WTC11 (cell line): ENCODE measurements around the gene ZNF385A. TPM values are rescaled to one million over a fixed set of nuclear protein-coding genes. Genes with fewer than 3 reads are reported as not detected.

Experiments used
- ATAC-seq: fragments of 200-7000 bp; cut with Tn5 transposase; 2 replicates; pipeline ENCODE4 v1.10.0; 2021; ENCODE audit warnings: mild to moderate bottlenecking, moderate library complexity
- CTCF ChIA-PET: fragments of 300-600 bp; sonication (Branson Sonifier 250); formaldehyde crosslinking; loops from one replicate; lab custom pipeline; 2021; ENCODE audit warnings: antibody characterized with exemption; lab: Charles Lee
- POLR2A ChIA-PET: fragments of 350-600 bp; sonication (Branson Sonifier 250); formaldehyde crosslinking; loops from one replicate; lab custom pipeline; 2021; ENCODE audit warnings: antibody characterized with exemption; lab: Charles Lee
- DNase-seq: peaks from one replicate; pipeline ENCODE4 v3.0.0; 2021; ENCODE audit warnings: low spot score
- H3K27ac Mint-ChIP-seq: 2 replicates; pipeline ENCODE4 v1.8.0; 2021; ENCODE audit warnings: mixed read lengths
- H3K27me3 Mint-ChIP-seq: 2 replicates; pipeline ENCODE4 v1.8.0; 2021; ENCODE audit warnings: low read depth, mild to moderate bottlenecking, moderate library complexity, mixed read lengths
- H3K36me3 Mint-ChIP-seq: 2 replicates; pipeline ENCODE4 v1.8.0; 2021; ENCODE audit warnings: mixed read lengths
- H3K4me1 Mint-ChIP-seq: 2 replicates; pipeline ENCODE4 v1.8.0; 2022; ENCODE audit warnings: mixed read lengths
- H3K4me3 Mint-ChIP-seq: 2 replicates; pipeline ENCODE4 v1.8.0; 2021; ENCODE audit warnings: mild to moderate bottlenecking, moderate library complexity, mixed read lengths
- H3K9me3 Mint-ChIP-seq: 2 replicates; pipeline ENCODE4 v1.8.0; 2021; ENCODE audit warnings: mixed read lengths
- CREB1 ChIP-seq: sonication (generic); formaldehyde crosslinking; IDR thresholded peaks from 2 replicates; pipeline ENCODE4 v1.8.0; 2023; ENCODE audit warnings: mild to moderate bottlenecking, missing genetic modification reagents
- ESRRA ChIP-seq: sonication (generic); formaldehyde crosslinking; IDR thresholded peaks from 2 replicates; pipeline ENCODE4 v1.8.1; 2022; ENCODE audit warnings: mild to moderate bottlenecking, missing genetic modification reagents, borderline replicate concordance
- ETV6 ChIP-seq: sonication (generic); formaldehyde crosslinking; IDR thresholded peaks from 2 replicates; pipeline ENCODE4 v1.8.1; 2022; ENCODE audit warnings: mild to moderate bottlenecking, missing genetic modification reagents
- FOXK1 ChIP-seq: sonication (generic); formaldehyde crosslinking; IDR thresholded peaks from 2 replicates; pipeline ENCODE4 v1.8.0; 2022; ENCODE audit warnings: mild to moderate bottlenecking, moderate library complexity, missing genetic modification reagents
- FOXP1 ChIP-seq: sonication (generic); formaldehyde crosslinking; IDR thresholded peaks from 2 replicates; pipeline ENCODE4 v1.8.0; 2022; ENCODE audit warnings: missing genetic modification reagents, mild to moderate bottlenecking, moderate library complexity, borderline replicate concordance
- GABPB1 ChIP-seq: sonication (generic); formaldehyde crosslinking; IDR thresholded peaks from 2 replicates; pipeline ENCODE4 v1.8.1; 2023; ENCODE audit warnings: mild to moderate bottlenecking, missing genetic modification reagents
- JUN ChIP-seq: sonication (generic); formaldehyde crosslinking; IDR thresholded peaks from 2 replicates; pipeline ENCODE4 v1.8.0; 2023; ENCODE audit warnings: mild to moderate bottlenecking, missing genetic modification reagents
- MXD4 ChIP-seq: fragments of 250-450 bp; sonication (Bioruptor Pico); IDR thresholded peaks from 2 replicates; pipeline ENCODE4 v1.8.0; 2021; ENCODE audit warnings: mild to moderate bottlenecking, moderate library complexity, borderline replicate concordance
- MYBL2 ChIP-seq: sonication (generic); formaldehyde crosslinking; IDR thresholded peaks from 2 replicates; pipeline ENCODE4 v1.8.1; 2023; ENCODE audit warnings: mild to moderate bottlenecking, moderate library complexity, missing genetic modification reagents
- NR2C2 ChIP-seq: sonication (generic); formaldehyde crosslinking; IDR thresholded peaks from 2 replicates; pipeline ENCODE4 v1.8.0; 2022; ENCODE audit warnings: mild to moderate bottlenecking, missing genetic modification reagents
- RORB ChIP-seq: fragments of 250-450 bp; sonication (Bioruptor Pico); IDR thresholded peaks from 2 replicates; pipeline ENCODE4 v1.9.0; 2021; ENCODE audit warnings: mild to moderate bottlenecking
- SOX15 ChIP-seq: fragments of 250-450 bp; sonication (Bioruptor Pico); IDR thresholded peaks from 2 replicates; pipeline ENCODE4 v1.9.0; 2021; ENCODE audit warnings: mild to moderate bottlenecking
- SP1 ChIP-seq: sonication (generic); formaldehyde crosslinking; conservative IDR thresholded peaks from 2 replicates; pipeline ENCODE4 v1.8.1; 2022; ENCODE audit warnings: missing genetic modification reagents
- TEAD1 ChIP-seq: sonication (generic); formaldehyde crosslinking; IDR thresholded peaks from 2 replicates; pipeline ENCODE4 v1.8.0; 2022; ENCODE audit warnings: mild to moderate bottlenecking, missing genetic modification reagents
- TEAD4 ChIP-seq: sonication (generic); formaldehyde crosslinking; IDR thresholded peaks from 2 replicates; pipeline ENCODE4 v1.8.0; 2022; ENCODE audit warnings: mild to moderate bottlenecking, missing genetic modification reagents
- ZNF232 ChIP-seq: sonication (generic); formaldehyde crosslinking; IDR thresholded peaks from 2 replicates; pipeline ENCODE4 v1.8.0; 2022; ENCODE audit warnings: mild to moderate bottlenecking, missing genetic modification reagents
- ZNF317 ChIP-seq: sonication (generic); formaldehyde crosslinking; IDR thresholded peaks from 2 replicates; pipeline ENCODE4 v1.8.1; 2023; ENCODE audit warnings: low read depth, mild to moderate bottlenecking, moderate library complexity, missing genetic modification reagents, borderline replicate concordance
- total RNA-seq: library from RNA; stranded (reverse); gene quantifications from 3 replicates; pipeline ENCODE4 v1.2.3, GENCODE V29; 2021
- TF ChIP-seq, protein P1 (sequence below): sonication (generic); formaldehyde crosslinking; IDR thresholded peaks from 2 replicates; pipeline ENCODE4 v1.8.0; 2022; ENCODE audit warnings: mild to moderate bottlenecking, missing genetic modification reagents
- TF ChIP-seq, protein P2 (sequence below): sonication (generic); formaldehyde crosslinking; conservative IDR thresholded peaks from 2 replicates; pipeline ENCODE4 v1.8.1; 2023; ENCODE audit warnings: mild to moderate bottlenecking, low read depth, missing genetic modification reagents, moderate library complexity
- TF ChIP-seq, protein P3 (sequence below): sonication (generic); formaldehyde crosslinking; IDR thresholded peaks from 2 replicates; pipeline ENCODE4 v1.8.1; 2022; ENCODE audit warnings: mild to moderate bottlenecking, missing genetic modification reagents, moderate library complexity, borderline replicate concordance
- TF ChIP-seq, protein P4 (sequence below): sonication (generic); formaldehyde crosslinking; IDR thresholded peaks from 2 replicates; pipeline ENCODE4 v1.8.1; 2023; ENCODE audit warnings: mild to moderate bottlenecking, missing genetic modification reagents, moderate library complexity
- TF ChIP-seq, protein P5 (sequence below): fragments of 250-450 bp; sonication (Bioruptor Pico); conservative IDR thresholded peaks from 2 replicates; pipeline ENCODE4 v1.9.0; 2021; ENCODE audit warnings: mild to moderate bottlenecking
- TF ChIP-seq, protein P6 (sequence below): sonication (generic); formaldehyde crosslinking; IDR thresholded peaks from 2 replicates; pipeline ENCODE4 v1.8.0; 2023; ENCODE audit warnings: mild to moderate bottlenecking, missing genetic modification reagents
- TF ChIP-seq, protein P7 (sequence below): sonication (generic); formaldehyde crosslinking; IDR thresholded peaks from 2 replicates; pipeline ENCODE4 v1.8.1; 2022; ENCODE audit warnings: missing genetic modification reagents, borderline replicate concordance

Gene ZNF385A
- total RNA-seq, 1 experiment from 2014 or later: 23.5 TPM

DNA sequence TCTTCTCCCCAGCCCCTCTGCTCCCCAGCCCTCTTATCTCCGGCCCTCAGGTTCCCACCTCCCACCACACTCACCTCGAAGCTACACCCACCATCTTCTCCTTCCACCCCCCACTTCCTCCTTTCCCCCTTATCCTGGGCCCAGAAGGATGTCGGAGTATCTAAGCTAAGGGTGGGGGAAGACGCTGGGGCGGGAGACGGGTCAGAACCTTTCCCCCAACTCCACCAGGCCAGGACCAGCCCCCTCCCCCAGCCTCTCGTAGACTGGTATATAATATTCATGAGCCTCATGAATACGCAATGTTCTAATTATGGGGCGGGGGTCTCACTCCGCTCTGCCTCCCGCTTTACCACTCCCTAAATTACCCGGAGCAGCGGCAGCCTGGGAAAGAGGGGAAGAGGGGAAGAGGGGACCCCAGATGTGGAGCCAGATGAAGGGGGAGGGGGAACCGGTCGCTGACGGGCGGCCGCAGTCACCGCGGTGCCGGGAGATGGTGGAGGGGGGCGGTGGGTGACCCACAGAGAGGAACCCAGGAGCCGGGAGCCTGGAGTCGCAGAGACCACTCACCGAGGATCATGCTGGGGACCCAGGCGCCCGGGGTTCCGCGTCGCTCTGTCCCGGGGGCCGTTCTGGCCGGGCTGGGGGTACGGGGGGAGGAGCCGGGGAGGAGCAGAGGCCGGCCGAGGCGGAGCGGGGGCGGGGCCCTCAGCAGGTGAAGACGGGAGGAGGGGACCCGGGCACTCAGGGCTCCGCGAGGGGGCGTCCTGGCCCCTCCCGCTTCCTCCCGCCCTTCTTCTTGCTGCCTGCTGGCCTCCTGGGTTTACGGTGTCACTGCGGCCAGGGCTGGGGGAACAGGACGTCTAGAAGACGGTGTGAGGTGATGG lies 6.4 kb upstream of the ZNF385A start:
- CTCF ChIA-PET: interaction anchor here (0.5 to 4.3 kb wide), 19 partner anchors 9 to 1631 kb away, joined by 3 to 50 read pairs (median 4); partner anchors contain the start of genes COPZ1 and HOXC8
- H3K4me1 Mint-ChIP-seq: peaks cover 68% of the 10 kb centered on the region
- no peaks in the 10 kb centered on the region for H3K9me3 Mint-ChIP-seq
- DNase-seq (peak; percentile 85), ATAC-seq (peak; percentile 69)
- no peak overlapping the region for H3K27ac Mint-ChIP-seq
- peak overlapping the region; percentile 83 for H3K4me3 Mint-ChIP-seq
- POLR2A ChIA-PET: interaction anchor here (0.6 to 1.5 kb wide), 3 partner anchors 9 to 89 kb away, joined by 4 to 10 read pairs (median 6); no protein-coding TSS in a partner anchor
- peaks cover 19% of the 10 kb centered on the region for H3K27me3 Mint-ChIP-seq
- H3K36me3 Mint-ChIP-seq: no peaks in the 10 kb centered on the region
- TF ChIP-seq CREB1 (CRISPR knock-in tag) (no peak), ESRRA (CRISPR knock-in tag) (0 out of 2 replicates have a peak, but pooled peaks have one; percentile 33), TEAD4 (CRISPR knock-in tag) (no peak), ETV6 (CRISPR knock-in tag) (0 out of 2 replicates have a peak, but pooled peaks have one; percentile 43), GABPB1 (CRISPR knock-in tag) (no peak), FOXK1 (0 out of 2 replicates have a peak, but pooled peaks have one; percentile 44), MYBL2 (CRISPR knock-in tag) (no peak), JUN (no peak), FOXP1 (CRISPR knock-in tag) (no peak), MXD4 (CRISPR knock-in tag) (no peak), SOX15 (CRISPR knock-in tag) (no peak), SP1 (CRISPR knock-in tag) (peak; percentile 71), TEAD1 (no peak), ZNF232 (CRISPR knock-in tag) (no peak), NR2C2 (CRISPR knock-in tag) (no peak), ZNF317 (CRISPR knock-in tag) (no peak), RORB (CRISPR knock-in tag) (no peak)
- TF ChIP-seq, protein P1, sequence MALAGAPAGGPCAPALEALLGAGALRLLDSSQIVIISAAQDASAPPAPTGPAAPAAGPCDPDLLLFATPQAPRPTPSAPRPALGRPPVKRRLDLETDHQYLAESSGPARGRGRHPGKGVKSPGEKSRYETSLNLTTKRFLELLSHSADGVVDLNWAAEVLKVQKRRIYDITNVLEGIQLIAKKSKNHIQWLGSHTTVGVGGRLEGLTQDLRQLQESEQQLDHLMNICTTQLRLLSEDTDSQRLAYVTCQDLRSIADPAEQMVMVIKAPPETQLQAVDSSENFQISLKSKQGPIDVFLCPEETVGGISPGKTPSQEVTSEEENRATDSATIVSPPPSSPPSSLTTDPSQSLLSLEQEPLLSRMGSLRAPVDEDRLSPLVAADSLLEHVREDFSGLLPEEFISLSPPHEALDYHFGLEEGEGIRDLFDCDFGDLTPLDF (CRISPR knock-in tag): no peak
- TF ChIP-seq, protein P2, sequence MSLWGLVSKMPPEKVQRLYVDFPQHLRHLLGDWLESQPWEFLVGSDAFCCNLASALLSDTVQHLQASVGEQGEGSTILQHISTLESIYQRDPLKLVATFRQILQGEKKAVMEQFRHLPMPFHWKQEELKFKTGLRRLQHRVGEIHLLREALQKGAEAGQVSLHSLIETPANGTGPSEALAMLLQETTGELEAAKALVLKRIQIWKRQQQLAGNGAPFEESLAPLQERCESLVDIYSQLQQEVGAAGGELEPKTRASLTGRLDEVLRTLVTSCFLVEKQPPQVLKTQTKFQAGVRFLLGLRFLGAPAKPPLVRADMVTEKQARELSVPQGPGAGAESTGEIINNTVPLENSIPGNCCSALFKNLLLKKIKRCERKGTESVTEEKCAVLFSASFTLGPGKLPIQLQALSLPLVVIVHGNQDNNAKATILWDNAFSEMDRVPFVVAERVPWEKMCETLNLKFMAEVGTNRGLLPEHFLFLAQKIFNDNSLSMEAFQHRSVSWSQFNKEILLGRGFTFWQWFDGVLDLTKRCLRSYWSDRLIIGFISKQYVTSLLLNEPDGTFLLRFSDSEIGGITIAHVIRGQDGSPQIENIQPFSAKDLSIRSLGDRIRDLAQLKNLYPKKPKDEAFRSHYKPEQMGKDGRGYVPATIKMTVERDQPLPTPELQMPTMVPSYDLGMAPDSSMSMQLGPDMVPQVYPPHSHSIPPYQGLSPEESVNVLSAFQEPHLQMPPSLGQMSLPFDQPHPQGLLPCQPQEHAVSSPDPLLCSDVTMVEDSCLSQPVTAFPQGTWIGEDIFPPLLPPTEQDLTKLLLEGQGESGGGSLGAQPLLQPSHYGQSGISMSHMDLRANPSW (CRISPR knock-in tag): no peak
- TF ChIP-seq, protein P3, sequence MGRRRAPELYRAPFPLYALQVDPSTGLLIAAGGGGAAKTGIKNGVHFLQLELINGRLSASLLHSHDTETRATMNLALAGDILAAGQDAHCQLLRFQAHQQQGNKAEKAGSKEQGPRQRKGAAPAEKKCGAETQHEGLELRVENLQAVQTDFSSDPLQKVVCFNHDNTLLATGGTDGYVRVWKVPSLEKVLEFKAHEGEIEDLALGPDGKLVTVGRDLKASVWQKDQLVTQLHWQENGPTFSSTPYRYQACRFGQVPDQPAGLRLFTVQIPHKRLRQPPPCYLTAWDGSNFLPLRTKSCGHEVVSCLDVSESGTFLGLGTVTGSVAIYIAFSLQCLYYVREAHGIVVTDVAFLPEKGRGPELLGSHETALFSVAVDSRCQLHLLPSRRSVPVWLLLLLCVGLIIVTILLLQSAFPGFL (CRISPR knock-in tag): no peak
- TF ChIP-seq, protein P4, sequence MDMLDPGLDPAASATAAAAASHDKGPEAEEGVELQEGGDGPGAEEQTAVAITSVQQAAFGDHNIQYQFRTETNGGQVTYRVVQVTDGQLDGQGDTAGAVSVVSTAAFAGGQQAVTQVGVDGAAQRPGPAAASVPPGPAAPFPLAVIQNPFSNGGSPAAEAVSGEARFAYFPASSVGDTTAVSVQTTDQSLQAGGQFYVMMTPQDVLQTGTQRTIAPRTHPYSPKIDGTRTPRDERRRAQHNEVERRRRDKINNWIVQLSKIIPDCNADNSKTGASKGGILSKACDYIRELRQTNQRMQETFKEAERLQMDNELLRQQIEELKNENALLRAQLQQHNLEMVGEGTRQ (CRISPR knock-in tag): no peak
- TF ChIP-seq, protein P5, sequence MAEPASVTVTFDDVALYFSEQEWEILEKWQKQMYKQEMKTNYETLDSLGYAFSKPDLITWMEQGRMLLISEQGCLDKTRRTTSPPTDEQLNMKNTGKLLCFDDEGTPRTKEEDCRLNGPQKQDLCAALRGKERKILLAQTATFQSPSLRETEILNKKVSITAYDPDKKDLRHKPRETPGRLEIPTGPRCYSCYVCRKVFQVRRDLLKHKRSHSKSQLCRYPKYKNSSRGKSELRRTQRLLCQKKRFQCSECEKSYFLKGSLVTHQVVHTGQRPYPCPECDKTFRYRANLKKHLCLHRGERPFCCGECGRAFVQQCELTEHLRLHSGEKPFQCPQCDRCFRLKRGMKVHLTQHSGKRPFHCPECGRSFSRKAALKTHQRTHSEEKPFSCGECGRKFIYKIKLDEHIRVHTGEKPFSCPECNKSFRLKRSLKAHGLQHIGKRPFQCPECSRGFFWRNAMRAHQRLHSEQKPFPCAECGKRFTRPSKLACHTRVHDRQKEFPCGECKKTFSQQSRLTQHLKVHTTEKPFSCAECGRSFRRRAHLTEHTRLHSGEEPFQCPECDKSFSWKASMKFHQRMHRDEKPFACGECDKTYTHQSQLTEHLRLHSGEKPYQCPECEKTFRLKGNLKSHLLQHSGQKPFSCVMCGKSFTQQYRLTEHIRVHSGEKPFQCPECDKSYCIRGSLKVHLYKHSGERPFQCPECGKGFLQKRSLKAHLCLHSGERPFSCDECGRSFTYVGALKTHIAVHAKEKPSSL (CRISPR knock-in tag): no peak
- TF ChIP-seq, protein P6, sequence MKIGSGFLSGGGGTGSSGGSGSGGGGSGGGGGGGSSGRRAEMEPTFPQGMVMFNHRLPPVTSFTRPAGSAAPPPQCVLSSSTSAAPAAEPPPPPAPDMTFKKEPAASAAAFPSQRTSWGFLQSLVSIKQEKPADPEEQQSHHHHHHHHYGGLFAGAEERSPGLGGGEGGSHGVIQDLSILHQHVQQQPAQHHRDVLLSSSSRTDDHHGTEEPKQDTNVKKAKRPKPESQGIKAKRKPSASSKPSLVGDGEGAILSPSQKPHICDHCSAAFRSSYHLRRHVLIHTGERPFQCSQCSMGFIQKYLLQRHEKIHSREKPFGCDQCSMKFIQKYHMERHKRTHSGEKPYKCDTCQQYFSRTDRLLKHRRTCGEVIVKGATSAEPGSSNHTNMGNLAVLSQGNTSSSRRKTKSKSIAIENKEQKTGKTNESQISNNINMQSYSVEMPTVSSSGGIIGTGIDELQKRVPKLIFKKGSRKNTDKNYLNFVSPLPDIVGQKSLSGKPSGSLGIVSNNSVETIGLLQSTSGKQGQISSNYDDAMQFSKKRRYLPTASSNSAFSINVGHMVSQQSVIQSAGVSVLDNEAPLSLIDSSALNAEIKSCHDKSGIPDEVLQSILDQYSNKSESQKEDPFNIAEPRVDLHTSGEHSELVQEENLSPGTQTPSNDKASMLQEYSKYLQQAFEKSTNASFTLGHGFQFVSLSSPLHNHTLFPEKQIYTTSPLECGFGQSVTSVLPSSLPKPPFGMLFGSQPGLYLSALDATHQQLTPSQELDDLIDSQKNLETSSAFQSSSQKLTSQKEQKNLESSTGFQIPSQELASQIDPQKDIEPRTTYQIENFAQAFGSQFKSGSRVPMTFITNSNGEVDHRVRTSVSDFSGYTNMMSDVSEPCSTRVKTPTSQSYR (CRISPR knock-in tag): no peak
- TF ChIP-seq, protein P7, sequence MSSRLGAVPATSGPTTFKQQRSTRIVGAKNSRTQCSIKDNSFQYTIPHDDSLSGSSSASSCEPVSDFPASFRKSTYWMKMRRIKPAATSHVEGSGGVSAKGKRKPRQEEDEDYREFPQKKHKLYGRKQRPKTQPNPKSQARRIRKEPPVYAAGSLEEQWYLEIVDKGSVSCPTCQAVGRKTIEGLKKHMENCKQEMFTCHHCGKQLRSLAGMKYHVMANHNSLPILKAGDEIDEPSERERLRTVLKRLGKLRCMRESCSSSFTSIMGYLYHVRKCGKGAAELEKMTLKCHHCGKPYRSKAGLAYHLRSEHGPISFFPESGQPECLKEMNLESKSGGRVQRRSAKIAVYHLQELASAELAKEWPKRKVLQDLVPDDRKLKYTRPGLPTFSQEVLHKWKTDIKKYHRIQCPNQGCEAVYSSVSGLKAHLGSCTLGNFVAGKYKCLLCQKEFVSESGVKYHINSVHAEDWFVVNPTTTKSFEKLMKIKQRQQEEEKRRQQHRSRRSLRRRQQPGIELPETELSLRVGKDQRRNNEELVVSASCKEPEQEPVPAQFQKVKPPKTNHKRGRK: no peak
